AG08396 (cell line): ENCODE results near the gene TMPRSS6.

Experiments used
- DNase-seq: peaks from one replicate; pipeline ENCODE4 v3.0.0; 2012; ENCODE audit warnings: low spot score, mixed read lengths

Gene TMPRSS6

DNA sequence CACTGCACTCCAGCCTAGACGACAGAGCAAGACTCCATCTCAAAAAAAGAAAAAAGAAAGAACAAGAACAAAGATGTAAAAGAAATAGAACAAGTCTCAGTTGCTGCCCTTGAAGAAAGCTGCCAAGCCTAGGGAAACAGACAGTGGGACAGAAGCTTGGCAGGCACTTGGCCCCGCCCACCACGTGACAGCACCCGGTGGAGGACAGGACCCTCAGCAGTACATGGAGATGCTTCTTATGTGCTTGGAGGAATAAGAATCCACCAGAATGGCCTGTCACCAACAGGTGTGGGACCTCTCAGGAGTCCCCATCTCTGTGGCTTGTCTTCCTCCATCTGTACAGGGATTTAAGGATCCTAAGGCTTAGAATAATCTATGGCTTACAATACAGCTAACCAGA, 7.6 kb upstream of the TMPRSS6 start:
- DNase-seq: no peak

- DNase-seq: no peak
Observed at GRCh38 chr22:37115032-37115431, 5.5 kb upstream of the TMPRSS6 start.

DNA sequence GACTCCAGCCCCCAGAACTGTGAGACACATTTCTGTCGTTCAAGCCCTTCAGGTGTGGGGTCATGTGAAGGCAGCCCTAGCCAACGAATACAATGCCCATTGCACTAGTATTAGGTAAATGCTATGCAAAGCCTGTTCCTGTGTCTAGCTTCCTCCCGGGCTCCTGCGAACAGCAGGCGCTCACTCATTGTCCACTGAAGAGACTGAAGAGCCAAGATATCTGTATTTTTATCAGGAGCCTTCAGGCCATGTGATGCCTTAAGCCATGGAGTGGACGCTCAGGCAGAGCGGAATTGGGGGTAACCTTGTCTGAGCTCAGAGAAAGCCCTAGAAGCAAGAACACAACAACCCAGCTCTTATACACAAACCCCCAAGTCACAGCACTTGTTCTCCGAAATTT, 4.2 kb upstream of the TMPRSS6 start:
- DNase-seq: no peak

DNA sequence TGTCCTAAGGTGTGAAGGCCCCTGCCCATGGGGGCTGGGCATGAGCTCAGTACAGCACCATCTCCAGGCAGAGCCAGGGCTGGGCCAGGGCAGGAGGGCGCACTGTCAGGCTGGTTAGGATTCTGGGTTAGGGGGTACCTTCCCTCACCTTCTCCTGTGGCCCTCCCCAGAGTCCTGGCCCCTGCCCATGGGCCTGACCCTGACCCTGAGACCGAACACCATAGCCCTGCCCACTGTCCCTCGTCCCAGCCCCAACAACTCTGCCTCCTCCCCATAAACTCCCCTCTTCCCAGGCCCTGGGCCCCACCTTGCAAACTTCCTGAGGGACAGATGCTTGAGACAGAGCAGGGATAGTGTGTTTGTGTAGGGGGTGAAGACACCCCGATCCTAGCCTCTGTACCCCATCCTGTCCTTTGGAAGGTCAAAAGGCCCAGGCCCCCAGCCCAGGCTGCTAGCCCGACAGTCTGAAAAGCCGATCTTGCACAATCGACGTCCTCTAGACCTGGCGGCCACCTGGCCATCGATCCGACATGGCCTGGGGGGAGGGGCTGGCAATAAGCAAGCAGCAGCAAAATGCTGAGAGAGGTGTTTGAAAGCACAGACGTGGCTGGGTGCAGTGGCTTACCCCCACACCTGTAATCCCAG, 2.7 kb upstream of the TMPRSS6 start:
- no peak for DNase-seq

DNA sequence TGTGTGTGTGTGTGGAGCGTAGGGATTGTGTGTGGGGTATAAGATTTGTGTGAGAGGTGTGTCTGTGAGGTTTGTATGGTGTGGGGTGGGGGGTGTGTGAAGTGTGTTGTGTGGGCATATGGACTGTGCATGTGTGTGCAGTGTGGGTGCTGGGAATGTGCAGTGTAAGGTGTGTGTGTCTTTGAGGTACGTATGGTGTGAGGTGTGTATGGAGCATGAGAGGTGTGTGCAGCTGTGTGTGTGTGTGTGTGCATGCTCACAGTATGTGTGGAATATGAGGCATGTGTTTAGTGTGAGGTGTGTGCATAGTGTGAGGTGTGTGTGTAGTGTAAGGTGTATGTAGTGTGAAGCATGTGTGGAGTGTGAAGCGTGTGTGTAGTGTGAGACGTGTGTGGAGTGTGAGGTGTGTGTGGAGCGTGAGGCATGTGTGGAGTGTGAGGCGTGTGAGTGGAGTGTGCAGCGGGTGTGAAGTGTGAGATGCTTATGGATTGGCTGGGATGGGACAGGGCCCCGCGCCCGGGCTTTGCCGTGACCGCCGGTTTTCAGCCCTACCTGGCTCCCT, 1.7 kb upstream of the TMPRSS6 start:
- no peak for DNase-seq

DNA sequence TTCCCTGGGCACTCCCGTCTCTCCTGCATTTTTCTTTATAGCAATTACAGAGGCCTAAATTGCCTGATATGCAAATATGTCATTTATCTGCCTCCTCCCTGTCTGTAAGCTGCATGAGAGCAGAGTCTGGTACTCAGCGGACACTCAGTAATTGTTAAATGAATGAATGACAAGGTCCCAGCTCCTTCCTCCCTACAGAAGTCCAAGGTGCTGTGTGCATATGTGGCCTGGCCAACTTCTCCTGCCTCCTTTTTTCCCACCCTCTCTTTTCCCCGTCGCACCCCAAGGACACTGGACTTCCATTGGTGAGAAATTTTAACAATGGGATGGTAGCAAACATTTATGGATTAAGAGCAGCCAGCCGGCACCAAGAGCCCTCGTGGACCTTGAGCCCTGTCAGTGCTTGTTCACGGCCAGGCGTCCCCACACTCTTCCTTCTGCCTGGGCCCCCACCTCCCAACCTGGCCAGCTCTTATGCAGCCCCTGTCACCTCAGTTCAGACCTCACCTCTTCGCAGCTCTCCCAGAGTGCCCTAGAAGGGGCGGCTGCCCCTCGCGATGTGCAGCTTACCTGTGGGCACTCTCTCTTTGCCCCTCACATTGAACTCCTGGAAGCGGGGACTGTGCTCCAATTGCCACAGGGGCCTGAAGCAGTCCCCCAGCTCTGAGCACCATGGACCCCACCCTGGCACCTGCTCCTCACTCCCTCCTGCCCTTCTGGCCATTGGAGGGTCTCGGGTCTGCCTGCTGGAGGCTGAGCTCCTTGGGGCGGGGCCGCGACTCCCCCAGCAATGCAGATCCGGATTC, 1.5 kb downstream of the TMPRSS6 start:
- no peak for DNase-seq

GRCh38 chr22:37105990-37106389, 3.5 kb downstream of the TMPRSS6 start:
- no peak for DNase-seq

DNA sequence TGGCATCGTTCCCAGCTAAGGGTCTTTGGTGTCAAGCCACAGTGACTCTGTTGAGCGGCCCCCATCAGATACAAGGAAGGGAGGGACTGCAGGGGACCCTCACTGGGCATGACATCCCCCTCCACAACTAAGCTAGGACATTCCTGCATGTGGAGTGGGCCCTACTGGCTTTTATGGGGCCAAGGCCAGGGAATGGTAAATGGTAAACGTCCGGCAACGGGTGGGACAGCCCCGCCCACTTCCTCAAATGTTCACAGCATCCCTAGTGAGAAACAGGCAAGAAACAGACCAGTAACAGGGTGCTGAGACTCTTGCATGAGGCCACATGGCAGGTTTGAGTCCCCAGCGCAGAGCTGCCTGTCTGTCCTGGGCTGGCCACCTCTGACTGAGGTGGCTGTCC, 4.4 kb downstream of the TMPRSS6 start:
- no peak for DNase-seq

GRCh38 chr22:37103656-37104452, 5.7 kb downstream of the TMPRSS6 start:
- no peak for DNase-seq

DNA sequence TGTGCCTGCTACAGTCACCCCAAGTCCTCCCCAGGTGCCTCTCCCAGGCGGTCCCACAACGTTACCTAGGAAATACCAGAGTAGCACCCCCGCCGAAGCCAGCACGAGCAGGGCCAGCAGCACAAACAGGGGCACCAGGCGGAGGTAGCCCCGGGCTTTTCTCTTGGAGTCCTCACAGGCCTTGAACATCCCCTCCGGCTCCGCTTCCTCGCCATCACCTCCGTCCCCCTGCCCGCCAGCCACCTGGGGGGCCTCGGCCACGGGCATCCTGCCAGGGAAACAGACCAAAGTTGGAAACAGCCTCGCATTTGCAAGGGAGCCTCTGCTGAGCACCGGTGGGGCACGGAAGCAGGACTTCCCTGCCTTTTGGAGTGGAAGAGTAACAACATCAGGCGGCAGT, 6.4 kb downstream of the TMPRSS6 start:
- no peak for DNase-seq

DNA sequence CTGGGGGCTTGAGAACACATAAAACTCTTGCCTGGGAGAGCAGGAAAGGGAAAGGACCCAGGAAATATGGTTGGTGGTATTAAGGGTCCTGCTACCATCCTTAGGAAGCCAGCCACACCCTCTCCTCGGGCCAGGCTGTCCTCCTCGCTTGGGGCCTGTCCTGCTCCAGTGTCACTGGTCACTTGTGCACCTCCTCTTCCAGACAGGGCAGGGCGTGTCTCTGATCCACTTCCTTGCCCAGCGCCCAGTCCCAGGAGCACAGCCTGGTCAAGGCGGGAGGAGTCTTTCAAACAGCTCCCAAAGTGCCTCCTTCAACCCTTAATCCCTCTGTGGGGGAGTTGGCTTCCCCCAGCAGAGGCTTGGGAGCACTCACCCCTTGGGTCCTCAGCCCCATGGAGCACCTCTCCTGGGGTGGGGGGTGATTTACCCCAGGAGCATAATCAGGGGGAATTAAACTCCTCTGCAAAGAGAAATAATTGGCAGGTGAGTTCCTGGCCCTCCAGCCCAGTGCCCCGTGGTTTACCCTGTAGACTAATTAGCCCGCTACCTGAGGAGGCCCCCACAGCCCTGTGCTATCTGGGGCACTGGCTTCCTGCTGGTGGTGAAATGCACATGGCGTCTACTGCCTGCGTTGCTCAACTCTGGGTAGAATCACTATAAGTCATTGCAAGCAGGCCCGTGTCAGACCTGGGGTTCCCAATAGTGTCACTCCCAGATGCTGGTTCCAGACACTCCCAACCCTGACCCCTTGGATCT, 8.0 kb downstream of the TMPRSS6 start:
- no peak for DNase-seq

DNA sequence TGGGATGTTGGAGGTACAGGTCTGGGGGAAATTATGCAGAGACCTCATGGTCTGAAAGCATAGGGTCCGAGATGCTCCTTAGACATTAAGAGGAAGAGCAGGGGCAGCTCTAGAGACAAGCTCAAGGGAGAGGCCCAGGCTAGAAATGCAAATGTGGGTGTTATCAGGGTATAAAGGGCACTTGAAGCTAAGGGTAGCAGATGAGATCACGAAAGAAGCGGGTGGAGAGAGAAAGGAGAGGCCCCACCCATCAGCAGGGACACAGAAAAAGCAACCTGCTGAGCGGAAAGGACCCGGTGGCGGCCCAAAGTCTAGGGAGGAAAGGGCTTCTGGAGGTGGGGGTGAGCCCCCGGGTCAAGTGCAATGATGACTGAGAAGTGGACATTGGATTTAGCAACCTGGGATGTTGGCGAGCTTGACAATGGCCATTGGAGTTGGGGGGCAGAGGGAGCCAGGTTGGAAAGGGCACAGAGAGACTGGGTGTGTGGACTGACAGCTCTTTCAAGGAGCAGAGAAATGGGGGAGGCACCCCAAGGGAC, 8.9 kb downstream of the TMPRSS6 start:
- DNase-seq: no peak

GRCh38 chr22:37098976-37099591, 10.4 kb downstream of the TMPRSS6 start:
- DNase-seq: no peak

- no peak for DNase-seq
Observed at GRCh38 chr22:37097346-37097745, 12.2 kb downstream of the TMPRSS6 start.

DNA sequence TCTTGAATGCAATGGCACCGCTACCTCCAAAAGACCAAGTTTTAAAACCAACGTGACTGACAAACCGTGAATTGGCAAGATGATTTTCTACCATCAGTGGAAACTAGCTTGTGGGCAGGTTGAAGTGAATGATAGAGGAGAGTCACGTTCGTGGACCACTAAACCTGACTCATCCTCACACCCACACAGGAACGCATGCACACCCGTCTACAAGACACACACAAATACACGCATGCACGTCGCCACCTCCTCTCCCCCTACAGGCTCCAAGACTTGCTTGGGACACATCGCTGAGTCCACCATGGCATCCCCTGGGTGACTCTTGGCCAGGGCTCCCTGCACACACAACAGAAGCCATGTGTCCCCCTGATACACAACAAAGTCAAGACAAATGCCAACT, 14.4 kb downstream of the TMPRSS6 start:
- DNase-seq: no peak

DNA sequence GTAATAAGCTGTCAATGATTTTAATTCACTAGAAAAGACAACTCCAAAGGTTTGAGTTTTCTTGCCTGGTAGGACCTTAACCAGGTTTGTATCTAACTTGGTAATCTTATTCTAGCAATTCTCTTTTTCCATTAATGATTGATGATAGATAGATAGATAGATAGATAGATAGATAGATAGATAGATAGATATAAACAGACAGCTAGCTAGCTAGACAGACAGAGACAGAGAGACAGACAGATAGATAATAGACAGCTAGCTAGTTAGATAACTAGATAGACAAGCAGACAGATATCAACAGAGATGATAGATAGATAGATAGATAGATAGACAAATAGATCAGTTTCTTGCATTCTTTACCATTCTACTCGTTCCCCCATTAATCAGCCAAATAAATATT, 15.3 kb downstream of the TMPRSS6 start:
- DNase-seq: no peak

- no peak for DNase-seq
Observed at GRCh38 chr22:37092997-37093396, 16.5 kb downstream of the TMPRSS6 start.

- DNase-seq: no peak
Observed at GRCh38 chr22:37091994-37092393, 17.5 kb downstream of the TMPRSS6 start.

DNA sequence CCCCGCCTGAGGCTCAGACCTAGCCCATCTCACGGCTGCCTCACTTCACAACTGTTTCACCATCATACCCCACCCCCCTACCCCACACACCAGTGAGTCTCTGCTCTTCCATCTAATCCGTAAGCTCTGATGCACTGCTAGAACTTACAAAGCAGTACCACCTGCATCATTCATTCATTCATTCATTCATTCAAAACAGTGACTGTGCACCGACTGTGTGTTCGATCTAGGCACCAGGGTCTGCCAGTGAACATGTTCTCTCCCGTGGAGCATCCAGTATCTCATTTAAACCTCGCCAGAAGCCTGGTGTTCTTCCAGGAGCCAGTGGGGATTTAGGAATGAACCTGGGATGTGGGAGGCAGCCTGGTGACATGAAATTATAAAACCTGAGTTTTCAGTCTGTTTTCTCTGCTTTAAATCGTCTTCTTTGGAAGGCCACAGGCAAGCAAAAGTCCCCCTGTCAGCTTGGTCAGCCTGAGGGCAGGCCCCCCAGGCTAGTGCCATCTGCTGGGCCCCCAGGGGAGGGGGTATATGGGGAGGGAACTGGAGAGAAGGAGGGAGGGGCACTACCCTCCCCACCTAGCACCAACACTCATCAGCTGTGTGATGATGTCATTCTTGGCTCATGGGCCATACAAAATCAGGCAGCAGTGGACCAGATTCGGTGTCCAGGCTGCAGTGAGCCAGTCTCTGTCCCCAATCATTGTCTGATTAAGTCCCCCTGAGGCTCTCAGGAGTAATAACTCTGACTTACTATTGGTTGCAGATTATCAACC, 18.4 kb downstream of the TMPRSS6 start:
- no peak for DNase-seq

GRCh38 chr22:37089434-37089833, 20.1 kb downstream of the TMPRSS6 start:
- DNase-seq: no peak
